ENCODE results near the gene CCNF.

The CCNF gene

GRCh38 chr16:2472488-2472864 is 43.2 kb downstream of the CCNF start:
- peaks cover 28 to 41% of the 10 kb centered on the region in 2 donors for H3K27me3 ChIP-seq (ENCODE audit: control insufficient read depth in 1 of 2, insufficient read depth in 2 of 2, low read length in 2 of 2)
- no peak overlapping the region for H3K27ac ChIP-seq (ENCODE audit: low read length)
- no peak overlapping the region for H3K4me3 ChIP-seq (ENCODE audit: low read length in 2 of 2)
- no peaks in the 10 kb centered on the region for H3K36me3 ChIP-seq (ENCODE audit: control insufficient read depth in 2 of 2, insufficient read depth in 2 of 2, low read length in 2 of 2)
- no peaks in the 10 kb centered on the region for H3K9me3 ChIP-seq (ENCODE audit: control insufficient read depth in 2 of 2, low read length in 2 of 2)
- peaks cover 60% of the 10 kb centered on the region for H3K4me1 ChIP-seq (ENCODE audit: control insufficient read depth, insufficient read depth, low read length)
- H3K9ac ChIP-seq (ENCODE audit: low read length in 2 of 2), result no peak overlapping the region

- Histone ChIP-seq H3K9ac (ENCODE audit: low read length in 2 of 2) (no peak overlapping the region), H3K9me3 (ENCODE audit: control insufficient read depth in 2 of 2, low read length in 2 of 2) (no peaks in the 10 kb centered on the region), H3K36me3 (ENCODE audit: control insufficient read depth in 2 of 2, insufficient read depth in 2 of 2, low read length in 2 of 2) (no peaks in the 10 kb centered on the region), H3K27ac (ENCODE audit: low read length) (no peak overlapping the region), H3K4me3 (ENCODE audit: low read length in 2 of 2) (peak overlapping the region in 1 of 2 donors; percentile 52), H3K4me1 (ENCODE audit: control insufficient read depth, insufficient read depth, low read length) (peaks cover 56% of the 10 kb centered on the region), H3K27me3 (ENCODE audit: control insufficient read depth in 1 of 2, insufficient read depth in 2 of 2, low read length in 2 of 2) (peaks cover 28 to 41% of the 10 kb centered on the region in 2 donors)
Measured at GRCh38 chr16:2472885-2473445, 43.7 kb downstream of the CCNF start.

DNA sequence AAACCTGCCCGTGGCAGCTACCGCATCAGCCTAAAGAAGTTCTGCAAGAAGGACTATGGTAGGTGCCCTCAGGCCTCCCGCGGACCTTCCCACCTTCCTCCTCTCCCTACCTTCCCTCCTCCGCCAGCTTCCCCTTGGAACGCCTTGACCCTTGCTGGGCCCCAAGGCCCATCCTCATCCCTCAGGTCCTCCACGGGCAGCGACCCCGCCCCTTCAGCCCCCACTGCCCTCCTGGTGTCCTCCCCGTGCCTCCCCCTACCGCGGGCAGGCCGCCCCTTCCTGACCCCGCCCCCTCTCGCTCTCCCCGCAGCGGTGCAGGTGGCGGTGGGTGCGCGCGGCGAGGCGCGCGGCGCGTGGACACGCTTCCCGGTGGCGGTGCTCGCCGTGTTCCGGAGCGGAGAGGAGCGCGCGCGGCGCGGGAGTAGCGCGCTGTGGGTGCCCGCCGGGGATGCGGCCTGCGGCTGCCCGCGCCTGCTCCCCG is 44.2 kb downstream of the CCNF start:
- peaks cover 28 to 41% of the 10 kb centered on the region in 2 donors for H3K27me3 ChIP-seq (ENCODE audit: control insufficient read depth in 1 of 2, insufficient read depth in 2 of 2, low read length in 2 of 2)
- H3K4me1 ChIP-seq (ENCODE audit: control insufficient read depth, insufficient read depth, low read length), result peaks cover 53% of the 10 kb centered on the region
- no peaks in the 10 kb centered on the region for H3K36me3 ChIP-seq (ENCODE audit: control insufficient read depth in 2 of 2, insufficient read depth in 2 of 2, low read length in 2 of 2)
- H3K9me3 ChIP-seq (ENCODE audit: control insufficient read depth in 2 of 2, low read length in 2 of 2), result no peaks in the 10 kb centered on the region
- H3K9ac ChIP-seq (ENCODE audit: low read length in 2 of 2), result no peak overlapping the region
- no peak overlapping the region for H3K27ac ChIP-seq (ENCODE audit: low read length)
- peak overlapping the region in 1 of 2 donors; percentile 52 for H3K4me3 ChIP-seq (ENCODE audit: low read length in 2 of 2)

GRCh38 chr16:2473999-2474876 is 45.0 kb downstream of the CCNF start:
- Histone ChIP-seq H3K9ac (ENCODE audit: low read length in 2 of 2) (peak overlapping the region; percentile 51 to 76), H3K36me3 (ENCODE audit: control insufficient read depth in 2 of 2, insufficient read depth in 2 of 2, low read length in 2 of 2) (no peaks in the 10 kb centered on the region), H3K9me3 (ENCODE audit: control insufficient read depth in 2 of 2, low read length in 2 of 2) (no peaks in the 10 kb centered on the region), H3K4me1 (ENCODE audit: control insufficient read depth, insufficient read depth, low read length) (peaks cover 47% of the 10 kb centered on the region), H3K27me3 (ENCODE audit: control insufficient read depth in 1 of 2, insufficient read depth in 2 of 2, low read length in 2 of 2) (peaks cover 25 to 38% of the 10 kb centered on the region in 2 donors), H3K4me3 (ENCODE audit: low read length in 2 of 2) (peak overlapping the region; percentile 78), H3K27ac (ENCODE audit: low read length) (peak overlapping the region; percentile 49)

GRCh38 chr16:2474877-2475412 is 45.7 kb downstream of the CCNF start, which contains the start of gene TBC1D24:
Gene TBC1D24, plus strand, starts transcription at chr16:2475127. Its CDS starts 21,022 bp downstream, at chr16:2496149.
- Histone ChIP-seq H3K4me1 (ENCODE audit: control insufficient read depth, insufficient read depth, low read length) (peaks cover 46% of the 10 kb centered on the region), H3K9me3 (ENCODE audit: control insufficient read depth in 2 of 2, low read length in 2 of 2) (no peaks in the 10 kb centered on the region), H3K9ac (ENCODE audit: low read length in 2 of 2) (peak within 1 kb of the TSS; percentile 51 to 76), H3K36me3 (ENCODE audit: control insufficient read depth in 2 of 2, insufficient read depth in 2 of 2, low read length in 2 of 2) (no peaks in the 10 kb centered on the region), H3K27ac (ENCODE audit: low read length) (peak within 1 kb of the TSS; percentile 49), H3K27me3 (ENCODE audit: control insufficient read depth in 1 of 2, insufficient read depth in 2 of 2, low read length in 2 of 2) (peaks cover 19 to 32% of the 10 kb centered on the region in 2 donors), H3K4me3 (ENCODE audit: low read length in 2 of 2) (peak within 1 kb of the TSS; percentile 78)

- H3K4me3 ChIP-seq (ENCODE audit: low read length in 2 of 2), result peak overlapping the region; percentile 51 to 76
- H3K27me3 ChIP-seq (ENCODE audit: control insufficient read depth in 1 of 2, insufficient read depth in 2 of 2, low read length in 2 of 2), result peaks cover 12 to 24% of the 10 kb centered on the region in 2 donors
- no peak overlapping the region for H3K27ac ChIP-seq (ENCODE audit: low read length)
- H3K9ac ChIP-seq (ENCODE audit: low read length in 2 of 2), result peak overlapping the region; percentile 29 to 55
- no peaks in the 10 kb centered on the region for H3K9me3 ChIP-seq (ENCODE audit: control insufficient read depth in 2 of 2, low read length in 2 of 2)
- peaks cover 42% of the 10 kb centered on the region for H3K4me1 ChIP-seq (ENCODE audit: control insufficient read depth, insufficient read depth, low read length)
- no peaks in the 10 kb centered on the region for H3K36me3 ChIP-seq (ENCODE audit: control insufficient read depth in 2 of 2, insufficient read depth in 2 of 2, low read length in 2 of 2)
Measured at GRCh38 chr16:2475413-2476344, 46.4 kb downstream of the CCNF start.

DNA sequence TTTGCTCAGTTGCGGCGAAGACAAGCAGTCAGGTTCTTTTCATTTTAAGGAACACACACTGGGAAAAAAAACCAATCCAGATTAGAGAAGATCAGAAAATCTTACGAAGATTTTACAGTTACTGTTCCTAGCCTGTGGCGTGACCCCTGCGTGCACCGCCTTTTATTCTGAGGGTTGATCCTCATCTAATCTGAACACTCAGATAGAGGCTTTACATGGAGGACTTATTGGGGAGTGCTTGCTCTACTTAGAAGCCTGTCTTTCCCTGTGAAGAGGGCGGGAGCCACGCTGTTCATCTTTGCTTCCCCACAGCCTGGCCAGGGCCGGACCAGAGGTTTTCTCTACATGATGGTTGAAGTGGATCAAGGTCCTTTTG is 47.1 kb downstream of the CCNF start:
- Histone ChIP-seq H3K27me3 (ENCODE audit: control insufficient read depth in 1 of 2, insufficient read depth in 2 of 2, low read length in 2 of 2) (peaks cover 11 to 19% of the 10 kb centered on the region in 2 donors), H3K27ac (ENCODE audit: low read length) (no peak overlapping the region), H3K36me3 (ENCODE audit: control insufficient read depth in 2 of 2, insufficient read depth in 2 of 2, low read length in 2 of 2) (no peaks in the 10 kb centered on the region), H3K4me3 (ENCODE audit: low read length in 2 of 2) (peak overlapping the region in 1 of 2 donors; percentile 76), H3K9ac (ENCODE audit: low read length in 2 of 2) (peak overlapping the region in 1 of 2 donors; percentile 55), H3K4me1 (ENCODE audit: control insufficient read depth, insufficient read depth, low read length) (peaks cover 36% of the 10 kb centered on the region), H3K9me3 (ENCODE audit: control insufficient read depth in 2 of 2, low read length in 2 of 2) (no peaks in the 10 kb centered on the region)

GRCh38 chr16:2476741-2477140 is 47.5 kb downstream of the CCNF start:
- Histone ChIP-seq H3K9ac (ENCODE audit: low read length in 2 of 2) (no peak overlapping the region), H3K27ac (ENCODE audit: low read length) (no peak overlapping the region), H3K4me3 (ENCODE audit: low read length in 2 of 2) (no peak overlapping the region), H3K36me3 (ENCODE audit: control insufficient read depth in 2 of 2, insufficient read depth in 2 of 2, low read length in 2 of 2) (no peaks in the 10 kb centered on the region), H3K9me3 (ENCODE audit: control insufficient read depth in 2 of 2, low read length in 2 of 2) (no peaks in the 10 kb centered on the region), H3K27me3 (ENCODE audit: control insufficient read depth in 1 of 2, insufficient read depth in 2 of 2, low read length in 2 of 2) (peaks cover 11 to 15% of the 10 kb centered on the region in 2 donors), H3K4me1 (ENCODE audit: control insufficient read depth, insufficient read depth, low read length) (peaks cover 31% of the 10 kb centered on the region)

DNA sequence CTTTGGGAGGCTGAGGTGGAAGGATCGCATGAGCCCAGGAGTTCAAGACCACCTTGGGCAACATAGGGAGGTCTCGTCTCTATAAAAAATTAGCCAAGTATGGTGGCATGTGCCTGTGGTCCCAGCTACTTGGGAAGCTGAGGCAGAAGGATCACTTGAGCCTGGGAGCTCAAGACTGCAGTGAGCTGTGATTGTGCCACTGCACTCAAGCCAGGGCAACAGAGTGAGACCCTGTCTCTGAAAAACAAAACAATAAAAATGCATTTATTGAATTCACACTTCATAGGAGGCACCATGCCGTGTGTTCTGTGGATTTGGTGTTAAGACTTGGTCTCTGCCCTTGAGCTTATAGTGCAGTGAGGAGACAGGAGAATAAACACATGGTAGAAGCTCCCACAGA is 48.1 kb downstream of the CCNF start:
- Histone ChIP-seq H3K27me3 (ENCODE audit: control insufficient read depth in 1 of 2, insufficient read depth in 2 of 2, low read length in 2 of 2) (peaks cover 6 to 9% of the 10 kb centered on the region in 2 donors), H3K4me1 (ENCODE audit: control insufficient read depth, insufficient read depth, low read length) (peaks cover 28% of the 10 kb centered on the region), H3K27ac (ENCODE audit: low read length) (no peak overlapping the region), H3K36me3 (ENCODE audit: control insufficient read depth in 2 of 2, insufficient read depth in 2 of 2, low read length in 2 of 2) (no peaks in the 10 kb centered on the region), H3K4me3 (ENCODE audit: low read length in 2 of 2) (no peak overlapping the region), H3K9me3 (ENCODE audit: control insufficient read depth in 2 of 2, low read length in 2 of 2) (no peaks in the 10 kb centered on the region), H3K9ac (ENCODE audit: low read length in 2 of 2) (no peak overlapping the region)

GRCh38 chr16:2478279-2478678 is 49.0 kb downstream of the CCNF start:
- Histone ChIP-seq H3K9me3 (ENCODE audit: control insufficient read depth in 2 of 2, low read length in 2 of 2) (no peaks in the 10 kb centered on the region), H3K4me1 (ENCODE audit: control insufficient read depth, insufficient read depth, low read length) (peaks cover 34% of the 10 kb centered on the region), H3K27me3 (ENCODE audit: control insufficient read depth in 1 of 2, insufficient read depth in 2 of 2, low read length in 2 of 2) (no peaks in the 10 kb centered on the region), H3K27ac (ENCODE audit: low read length) (no peak overlapping the region), H3K36me3 (ENCODE audit: control insufficient read depth in 2 of 2, insufficient read depth in 2 of 2, low read length in 2 of 2) (no peaks in the 10 kb centered on the region), H3K4me3 (ENCODE audit: low read length in 2 of 2) (no peak overlapping the region), H3K9ac (ENCODE audit: low read length in 2 of 2) (no peak overlapping the region)
